ENCODE results near the gene FZD2.

FZD2 gene

DNA sequence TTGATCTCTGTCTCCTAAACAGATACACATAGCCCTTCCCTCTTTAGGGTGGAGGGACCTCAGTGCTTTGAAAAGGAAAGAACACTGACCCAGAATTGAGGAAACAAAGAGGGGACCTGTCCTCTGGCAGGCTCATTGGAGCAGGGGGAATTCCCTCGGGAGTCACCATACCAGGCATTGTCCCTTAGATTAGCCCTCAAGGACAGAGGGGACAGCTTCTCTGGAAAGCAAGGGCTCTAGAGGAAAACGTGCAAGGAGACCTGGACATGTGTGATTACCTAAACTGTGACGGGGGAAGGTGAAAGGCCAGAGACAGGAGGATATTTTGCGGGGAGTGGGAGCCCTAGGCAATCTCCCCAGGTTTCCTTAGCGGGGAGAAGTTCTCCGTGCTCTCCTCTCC lies 7.6 kb upstream of the FZD2 start:
- TF ChIP-seq, protein P1, sequence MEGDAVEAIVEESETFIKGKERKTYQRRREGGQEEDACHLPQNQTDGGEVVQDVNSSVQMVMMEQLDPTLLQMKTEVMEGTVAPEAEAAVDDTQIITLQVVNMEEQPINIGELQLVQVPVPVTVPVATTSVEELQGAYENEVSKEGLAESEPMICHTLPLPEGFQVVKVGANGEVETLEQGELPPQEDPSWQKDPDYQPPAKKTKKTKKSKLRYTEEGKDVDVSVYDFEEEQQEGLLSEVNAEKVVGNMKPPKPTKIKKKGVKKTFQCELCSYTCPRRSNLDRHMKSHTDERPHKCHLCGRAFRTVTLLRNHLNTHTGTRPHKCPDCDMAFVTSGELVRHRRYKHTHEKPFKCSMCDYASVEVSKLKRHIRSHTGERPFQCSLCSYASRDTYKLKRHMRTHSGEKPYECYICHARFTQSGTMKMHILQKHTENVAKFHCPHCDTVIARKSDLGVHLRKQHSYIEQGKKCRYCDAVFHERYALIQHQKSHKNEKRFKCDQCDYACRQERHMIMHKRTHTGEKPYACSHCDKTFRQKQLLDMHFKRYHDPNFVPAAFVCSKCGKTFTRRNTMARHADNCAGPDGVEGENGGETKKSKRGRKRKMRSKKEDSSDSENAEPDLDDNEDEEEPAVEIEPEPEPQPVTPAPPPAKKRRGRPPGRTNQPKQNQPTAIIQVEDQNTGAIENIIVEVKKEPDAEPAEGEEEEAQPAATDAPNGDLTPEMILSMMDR (IDR thresholded peaks at IDR 0.05; ENCODE audit: low read depth, low read length): no peak
- no peak overlapping the region for H3K4me3 ChIP-seq (ENCODE audit: low read depth, low read length)

DNA sequence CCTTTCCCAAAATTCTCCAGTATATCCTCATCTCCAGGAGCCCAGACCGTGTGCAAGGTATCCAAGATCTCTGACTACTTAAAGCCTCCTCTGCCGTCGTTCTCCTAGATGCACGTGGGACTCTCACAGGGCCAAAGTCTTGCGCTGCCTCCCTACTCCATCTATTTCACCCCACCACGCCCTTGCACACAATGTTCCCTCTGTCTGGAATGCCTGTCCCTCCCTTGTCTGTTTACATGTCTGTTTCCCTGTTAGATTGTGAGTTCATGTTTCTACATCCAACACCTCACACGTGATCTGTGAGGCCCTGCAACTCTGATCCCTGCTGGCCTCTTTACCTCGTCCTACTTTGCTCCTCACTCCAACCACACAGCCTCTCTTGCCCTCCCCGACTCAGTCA lies 4.9 kb upstream of the FZD2 start:
- TF ChIP-seq, protein P1 (IDR thresholded peaks at IDR 0.05; ENCODE audit: low read depth, low read length): no peak
- H3K4me3 ChIP-seq (ENCODE audit: low read depth, low read length): no peak overlapping the region

DNA sequence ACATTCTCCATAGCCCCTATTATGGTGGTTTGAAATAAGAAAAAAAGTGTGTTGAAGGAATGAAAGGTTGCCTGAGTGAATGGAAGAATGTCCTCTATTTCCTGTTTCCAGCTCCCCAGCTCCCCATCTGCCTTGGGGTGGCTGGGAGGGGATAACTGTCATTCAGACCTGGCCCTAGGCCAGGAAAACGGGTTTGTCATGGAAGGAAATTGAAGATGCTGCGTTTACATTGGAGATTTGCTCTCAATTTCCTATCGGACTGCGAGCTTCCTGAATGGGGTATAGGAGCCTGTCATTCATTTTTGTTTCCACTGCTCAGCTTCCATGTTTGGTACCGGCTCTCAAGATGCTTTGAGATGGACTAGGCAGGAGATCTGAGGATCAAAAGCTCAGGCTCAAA lies 2.2 kb upstream of the FZD2 start:
- H3K4me3 ChIP-seq (ENCODE audit: low read depth, low read length): no peak overlapping the region
- TF ChIP-seq, protein P1 (IDR thresholded peaks at IDR 0.05; ENCODE audit: low read depth, low read length): no peak

DNA sequence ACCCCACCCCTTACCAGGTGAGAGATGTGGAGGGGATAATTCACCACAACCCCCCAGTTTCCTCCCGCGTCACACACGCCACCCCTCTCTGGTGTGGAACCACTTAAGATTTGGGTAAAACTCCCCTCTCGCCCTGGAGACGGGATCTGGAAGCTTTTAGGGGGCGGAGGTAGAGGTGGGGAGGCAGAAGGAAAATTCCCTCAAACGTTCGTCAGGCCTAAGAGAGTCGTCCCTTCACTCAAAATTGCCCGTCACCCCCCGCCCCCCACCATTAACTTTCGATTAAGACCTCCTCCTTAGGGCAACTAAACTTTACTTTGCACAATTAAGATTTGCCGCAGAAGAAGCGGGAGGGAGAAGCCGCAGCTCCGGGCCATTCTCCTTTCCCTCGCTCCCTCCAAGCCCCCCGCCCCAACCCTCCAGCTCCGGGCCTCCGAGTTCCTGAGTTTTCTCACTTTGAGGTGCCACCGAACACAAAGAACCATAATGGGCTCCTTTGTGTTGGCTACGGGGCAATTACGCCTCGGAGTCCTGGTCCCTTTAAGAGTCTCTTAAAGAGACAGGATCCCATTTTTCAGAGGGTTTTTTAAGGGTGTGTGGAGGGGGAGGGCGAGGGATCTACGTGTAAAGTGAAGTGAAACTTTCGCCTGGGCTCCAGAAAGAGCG lies 985 bp upstream of the FZD2 start:
- TF ChIP-seq, protein P1 (IDR thresholded peaks at IDR 0.05; ENCODE audit: low read depth, low read length): no peak

DNA sequence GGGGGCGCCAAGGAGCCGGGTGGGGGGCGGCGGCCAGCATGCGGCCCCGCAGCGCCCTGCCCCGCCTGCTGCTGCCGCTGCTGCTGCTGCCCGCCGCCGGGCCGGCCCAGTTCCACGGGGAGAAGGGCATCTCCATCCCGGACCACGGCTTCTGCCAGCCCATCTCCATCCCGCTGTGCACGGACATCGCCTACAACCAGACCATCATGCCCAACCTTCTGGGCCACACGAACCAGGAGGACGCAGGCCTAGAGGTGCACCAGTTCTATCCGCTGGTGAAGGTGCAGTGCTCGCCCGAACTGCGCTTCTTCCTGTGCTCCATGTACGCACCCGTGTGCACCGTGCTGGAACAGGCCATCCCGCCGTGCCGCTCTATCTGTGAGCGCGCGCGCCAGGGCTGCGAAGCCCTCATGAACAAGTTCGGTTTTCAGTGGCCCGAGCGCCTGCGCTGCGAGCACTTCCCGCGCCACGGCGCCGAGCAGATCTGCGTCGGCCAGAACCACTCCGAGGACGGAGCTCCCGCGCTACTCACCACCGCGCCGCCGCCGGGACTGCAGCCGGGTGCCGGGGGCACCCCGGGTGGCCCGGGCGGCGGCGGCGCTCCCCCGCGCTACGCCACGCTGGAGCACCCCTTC lies 484 bp downstream of the FZD2 start:
- TF ChIP-seq, protein P1 (IDR thresholded peaks at IDR 0.05; ENCODE audit: low read depth, low read length): no peak
- H3K4me3 ChIP-seq (ENCODE audit: low read depth, low read length): peak overlapping the region; percentile 77

More for the DNA sequence above, 985 bp upstream of the FZD2 start:
- H3K4me3 ChIP-seq (ENCODE audit: low read depth, low read length): peak overlapping the region; percentile 77

DNA sequence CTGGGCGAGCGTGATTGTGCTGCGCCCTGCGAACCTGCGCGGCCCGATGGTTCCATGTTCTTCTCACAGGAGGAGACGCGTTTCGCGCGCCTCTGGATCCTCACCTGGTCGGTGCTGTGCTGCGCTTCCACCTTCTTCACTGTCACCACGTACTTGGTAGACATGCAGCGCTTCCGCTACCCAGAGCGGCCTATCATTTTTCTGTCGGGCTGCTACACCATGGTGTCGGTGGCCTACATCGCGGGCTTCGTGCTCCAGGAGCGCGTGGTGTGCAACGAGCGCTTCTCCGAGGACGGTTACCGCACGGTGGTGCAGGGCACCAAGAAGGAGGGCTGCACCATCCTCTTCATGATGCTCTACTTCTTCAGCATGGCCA lies 1.0 kb downstream of the FZD2 start:
- TF ChIP-seq, protein P1 (IDR thresholded peaks at IDR 0.05; ENCODE audit: low read depth, low read length): no peak
- peak overlapping the region; percentile 77 for H3K4me3 ChIP-seq (ENCODE audit: low read depth, low read length)
